ENCODE data around the gene NXPH1. TPM values are rescaled to one million over a fixed set of nuclear protein-coding genes. Genes with fewer than 3 reads are reported as not detected.

The NXPH1 gene
- total RNA-seq, 2 donors from 2014 or later = 0.24 TPM; not detected in 1

DNA sequence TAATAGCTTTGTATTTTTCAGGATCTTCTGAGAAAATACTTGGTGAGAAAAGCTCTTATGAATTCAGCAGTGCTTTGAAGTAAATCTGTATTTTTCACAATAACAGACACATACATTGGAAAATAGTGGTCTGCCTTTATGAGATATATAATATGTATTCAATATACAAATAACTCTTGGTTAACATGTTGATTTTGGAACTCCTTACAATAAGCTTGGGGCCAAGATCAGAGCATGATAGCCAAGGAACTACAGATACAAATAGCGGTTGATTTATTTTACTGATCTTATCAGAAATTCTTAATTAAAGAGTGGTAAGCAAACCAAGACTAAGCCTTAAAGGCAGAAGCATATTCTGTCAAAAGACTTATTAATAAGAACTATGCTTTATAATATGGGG lies 24.5 kb upstream of the NXPH1 start:
- Histone ChIP-seq H3K4me1 (ENCODE audit: control insufficient read depth, insufficient read depth, low read length) (no peaks in the 10 kb centered on the region), H3K27ac (ENCODE audit: low read depth, low read length) (no peak overlapping the region), H3K27me3 (ENCODE audit: control insufficient read depth, insufficient read depth, low read length, poor library complexity, severe bottlenecking) (no peaks in the 10 kb centered on the region), H3K9ac (ENCODE audit: extremely low read depth, low read length, poor library complexity, severe bottlenecking) (no peak overlapping the region), H3K9me3 (ENCODE audit: control insufficient read depth, low read length) (no peaks in the 10 kb centered on the region), H3K4me3 (ENCODE audit: low read length) (no peak overlapping the region), H3K36me3 (ENCODE audit: control insufficient read depth, insufficient read depth, low read length) (no peaks in the 10 kb centered on the region)
- TF ChIP-seq, protein P1, sequence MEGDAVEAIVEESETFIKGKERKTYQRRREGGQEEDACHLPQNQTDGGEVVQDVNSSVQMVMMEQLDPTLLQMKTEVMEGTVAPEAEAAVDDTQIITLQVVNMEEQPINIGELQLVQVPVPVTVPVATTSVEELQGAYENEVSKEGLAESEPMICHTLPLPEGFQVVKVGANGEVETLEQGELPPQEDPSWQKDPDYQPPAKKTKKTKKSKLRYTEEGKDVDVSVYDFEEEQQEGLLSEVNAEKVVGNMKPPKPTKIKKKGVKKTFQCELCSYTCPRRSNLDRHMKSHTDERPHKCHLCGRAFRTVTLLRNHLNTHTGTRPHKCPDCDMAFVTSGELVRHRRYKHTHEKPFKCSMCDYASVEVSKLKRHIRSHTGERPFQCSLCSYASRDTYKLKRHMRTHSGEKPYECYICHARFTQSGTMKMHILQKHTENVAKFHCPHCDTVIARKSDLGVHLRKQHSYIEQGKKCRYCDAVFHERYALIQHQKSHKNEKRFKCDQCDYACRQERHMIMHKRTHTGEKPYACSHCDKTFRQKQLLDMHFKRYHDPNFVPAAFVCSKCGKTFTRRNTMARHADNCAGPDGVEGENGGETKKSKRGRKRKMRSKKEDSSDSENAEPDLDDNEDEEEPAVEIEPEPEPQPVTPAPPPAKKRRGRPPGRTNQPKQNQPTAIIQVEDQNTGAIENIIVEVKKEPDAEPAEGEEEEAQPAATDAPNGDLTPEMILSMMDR (conservative IDR thresholded peaks at IDR 0.05) = no peak
- no peaks in the 10 kb centered on the region for H3K9me3 Mint-ChIP-seq
- no peak overlapping the region for H3K4me3 Mint-ChIP-seq
- H3K4me1 Mint-ChIP-seq = no peaks in the 10 kb centered on the region
- no peak for DNase-seq
- 100% methylated on average over 1 of the region's 1 CpG; no CpG with 5 or more reads in 1 of the 2 experiments for WGBS, 2 experiments (ENCODE audit: insufficient coverage in 1 of 2, insufficient read length in 1 of 2)
- no peaks in the 10 kb centered on the region for H3K36me3 Mint-ChIP-seq (ENCODE audit: low read depth)
- H3K27me3 Mint-ChIP-seq (ENCODE audit: insufficient read depth) = no peaks in the 10 kb centered on the region
- H3K27ac Mint-ChIP-seq = no peak overlapping the region

DNA sequence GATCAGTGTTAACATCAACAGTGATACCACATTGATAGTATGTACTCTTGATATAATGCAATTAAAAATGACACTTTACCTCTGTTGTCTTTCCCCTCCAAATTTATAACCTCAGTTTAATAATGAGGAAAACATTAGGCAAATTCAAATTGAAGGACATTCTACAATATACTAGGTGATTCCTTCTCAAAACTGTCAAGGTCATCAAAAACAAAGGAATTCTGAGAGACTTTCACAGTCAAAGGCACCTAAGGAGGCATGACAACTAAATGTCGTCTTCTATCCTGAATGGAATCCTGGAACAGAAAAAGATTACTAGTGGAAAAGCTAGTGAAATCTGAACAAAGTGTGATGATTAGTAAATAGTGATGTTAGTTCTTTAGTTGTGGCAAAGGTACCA lies 22.3 kb upstream of the NXPH1 start:
- 55 to 95% methylated on average over 1 of the region's 1 CpG for WGBS, 2 experiments (ENCODE audit: insufficient coverage in 1 of 2, insufficient read length in 1 of 2)
- no peaks in the 10 kb centered on the region for H3K9me3 Mint-ChIP-seq
- Histone ChIP-seq H3K9me3 (ENCODE audit: control insufficient read depth, low read length) (no peaks in the 10 kb centered on the region), H3K4me1 (ENCODE audit: control insufficient read depth, insufficient read depth, low read length) (no peaks in the 10 kb centered on the region), H3K9ac (ENCODE audit: extremely low read depth, low read length, poor library complexity, severe bottlenecking) (no peak overlapping the region), H3K27me3 (ENCODE audit: control insufficient read depth, insufficient read depth, low read length, poor library complexity, severe bottlenecking) (no peaks in the 10 kb centered on the region), H3K4me3 (ENCODE audit: low read length) (no peak overlapping the region), H3K27ac (ENCODE audit: low read depth, low read length) (no peak overlapping the region), H3K36me3 (ENCODE audit: control insufficient read depth, insufficient read depth, low read length) (no peaks in the 10 kb centered on the region)
- TF ChIP-seq, protein P1 (conservative IDR thresholded peaks at IDR 0.05) = no peak
- no peak for DNase-seq
- no peaks in the 10 kb centered on the region for H3K27me3 Mint-ChIP-seq (ENCODE audit: insufficient read depth)
- no peak overlapping the region for H3K27ac Mint-ChIP-seq
- no peak overlapping the region for H3K4me3 Mint-ChIP-seq
- H3K4me1 Mint-ChIP-seq = no peaks in the 10 kb centered on the region
- no peaks in the 10 kb centered on the region for H3K36me3 Mint-ChIP-seq (ENCODE audit: low read depth)

DNA sequence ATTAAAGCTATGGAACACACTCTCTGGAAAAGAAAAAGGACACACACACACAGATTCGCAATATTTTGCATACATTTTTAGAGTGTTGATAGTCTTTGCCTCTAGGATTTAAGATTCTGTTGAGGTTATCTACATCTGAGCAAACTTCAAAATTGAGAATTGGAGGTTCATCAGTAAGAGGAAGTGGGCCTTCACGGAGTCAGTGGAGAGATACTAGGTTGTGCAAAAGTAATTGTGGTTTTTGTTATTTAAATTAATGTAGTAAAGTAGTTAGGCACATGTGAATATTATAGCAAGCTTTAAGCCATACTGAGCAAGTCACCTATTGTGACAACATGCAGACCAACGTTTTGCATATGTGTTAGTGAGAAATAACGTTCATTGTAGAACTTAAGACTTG lies 19.8 kb upstream of the NXPH1 start:
- H3K4me3 Mint-ChIP-seq = no peak overlapping the region
- 71 to 82% methylated on average over 1 to 4 of the region's 4 CpGs for WGBS, 2 experiments (ENCODE audit: insufficient coverage in 1 of 2, insufficient read length in 1 of 2)
- H3K27ac Mint-ChIP-seq = no peak overlapping the region
- TF ChIP-seq, protein P1 (conservative IDR thresholded peaks at IDR 0.05) = no peak
- Histone ChIP-seq H3K9ac (ENCODE audit: extremely low read depth, low read length, poor library complexity, severe bottlenecking) (no peak overlapping the region), H3K4me1 (ENCODE audit: control insufficient read depth, insufficient read depth, low read length) (no peaks in the 10 kb centered on the region), H3K27ac (ENCODE audit: low read depth, low read length) (no peak overlapping the region), H3K36me3 (ENCODE audit: control insufficient read depth, insufficient read depth, low read length) (no peaks in the 10 kb centered on the region), H3K27me3 (ENCODE audit: control insufficient read depth, insufficient read depth, low read length, poor library complexity, severe bottlenecking) (no peaks in the 10 kb centered on the region), H3K9me3 (ENCODE audit: control insufficient read depth, low read length) (no peaks in the 10 kb centered on the region), H3K4me3 (ENCODE audit: low read length) (no peak overlapping the region)
- H3K9me3 Mint-ChIP-seq = no peaks in the 10 kb centered on the region
- no peaks in the 10 kb centered on the region for H3K27me3 Mint-ChIP-seq (ENCODE audit: insufficient read depth)
- no peaks in the 10 kb centered on the region for H3K36me3 Mint-ChIP-seq (ENCODE audit: low read depth)
- DNase-seq = no peak
- H3K4me1 Mint-ChIP-seq = no peaks in the 10 kb centered on the region
